Omental fat pad (tissue), 4 donors: ENCODE measurements around the gene PRRT1B. TPM values are rescaled to one million over a fixed set of nuclear protein-coding genes. Genes with fewer than 3 reads are reported as not detected.

Experiments used
- ATAC-seq: fragments of 150-250 bp; one replicate; pipeline ENCODE4 v1.9.1; 2016; ENCODE audit warnings: mild to moderate bottlenecking, moderate library complexity; ENCODE audit not compliant: low FRiP score
- DNase-seq: peaks from one replicate; pipeline ENCODE4 v3.0.0-alpha.2; 2019; ENCODE audit warnings: low spot score
- total RNA-seq, 4 donors: library from RNA; depleted of rRNA; stranded (reverse); fragments of >200 nt; gene quantifications; one replicate each; pipeline ENCODE4 v1.1.0, GENCODE V29; 2016
- TF ChIP-seq, protein P1 (sequence below), 3 donors: fragments of 450-650 bp; IDR thresholded peaks; one replicate each; pipeline ENCODE4 v1.5.1; 2016 to 2017; ENCODE audit warnings: antibody characterized with exemption in 3 of 3, mild to moderate bottlenecking in 3 of 3, moderate library complexity in 2 of 3

The PRRT1B gene
- total RNA-seq, 4 donors from 2014 or later: not detected

- no peak for DNase-seq
- no peak for ATAC-seq
These were observed 47.9 kb downstream of the PRRT1B start for GRCh38 chr9:131593091-131593820.

DNA sequence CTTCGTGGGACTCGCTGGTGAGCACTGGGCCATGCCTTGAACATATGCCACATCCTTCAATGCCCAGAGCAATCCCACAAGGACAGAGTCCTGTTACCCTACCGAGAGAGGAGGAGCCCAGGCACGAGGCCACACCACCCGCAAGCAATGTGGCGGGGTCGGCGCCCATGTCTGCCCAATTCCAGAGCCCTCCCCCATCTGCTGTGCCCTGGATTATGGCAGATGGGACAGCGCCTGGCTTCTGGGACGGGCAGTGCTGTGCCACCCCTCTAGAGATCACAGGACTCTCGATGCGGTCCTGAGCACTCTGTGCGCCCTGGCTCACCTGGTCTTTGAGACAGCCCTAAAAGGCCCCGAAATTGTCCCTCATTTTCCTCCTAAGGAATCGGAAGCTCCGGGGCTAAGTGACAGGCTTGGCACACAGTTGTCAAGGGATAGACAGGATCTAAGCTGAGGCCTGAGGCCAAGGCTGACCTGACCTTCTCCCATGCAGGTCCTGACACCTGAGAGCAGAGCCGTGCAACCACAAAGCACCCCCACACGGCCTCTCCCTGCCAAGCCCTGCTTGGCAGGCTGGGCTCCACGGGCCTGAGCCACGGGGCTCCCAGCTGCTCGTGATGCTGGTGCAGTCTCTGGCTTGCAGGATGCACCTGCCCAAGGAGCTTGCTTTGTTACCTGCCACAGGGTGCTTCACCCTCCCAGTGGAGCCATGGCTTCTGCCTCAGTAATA, 48.8 kb downstream of the PRRT1B start:
- TF ChIP-seq, protein P1, sequence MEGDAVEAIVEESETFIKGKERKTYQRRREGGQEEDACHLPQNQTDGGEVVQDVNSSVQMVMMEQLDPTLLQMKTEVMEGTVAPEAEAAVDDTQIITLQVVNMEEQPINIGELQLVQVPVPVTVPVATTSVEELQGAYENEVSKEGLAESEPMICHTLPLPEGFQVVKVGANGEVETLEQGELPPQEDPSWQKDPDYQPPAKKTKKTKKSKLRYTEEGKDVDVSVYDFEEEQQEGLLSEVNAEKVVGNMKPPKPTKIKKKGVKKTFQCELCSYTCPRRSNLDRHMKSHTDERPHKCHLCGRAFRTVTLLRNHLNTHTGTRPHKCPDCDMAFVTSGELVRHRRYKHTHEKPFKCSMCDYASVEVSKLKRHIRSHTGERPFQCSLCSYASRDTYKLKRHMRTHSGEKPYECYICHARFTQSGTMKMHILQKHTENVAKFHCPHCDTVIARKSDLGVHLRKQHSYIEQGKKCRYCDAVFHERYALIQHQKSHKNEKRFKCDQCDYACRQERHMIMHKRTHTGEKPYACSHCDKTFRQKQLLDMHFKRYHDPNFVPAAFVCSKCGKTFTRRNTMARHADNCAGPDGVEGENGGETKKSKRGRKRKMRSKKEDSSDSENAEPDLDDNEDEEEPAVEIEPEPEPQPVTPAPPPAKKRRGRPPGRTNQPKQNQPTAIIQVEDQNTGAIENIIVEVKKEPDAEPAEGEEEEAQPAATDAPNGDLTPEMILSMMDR (IDR thresholded peaks at IDR 0.05): no peak
- DNase-seq: no peak
- ATAC-seq: no peak

More at GRCh38 chr9:131593091-131593820, 47.9 kb downstream of the PRRT1B start:
- TF ChIP-seq, protein P1 (IDR thresholded peaks at IDR 0.05): no peak

GRCh38 chr9:131594906-131595665, 49.8 kb downstream of the PRRT1B start:
- DNase-seq (no peak), ATAC-seq (no peak)
- TF ChIP-seq, protein P1 (IDR thresholded peaks at IDR 0.05): no peak

- TF ChIP-seq, protein P1 (IDR thresholded peaks at IDR 0.05): no peak
- DNase-seq: no peak
- no peak for ATAC-seq
These were observed 50.5 kb downstream of the PRRT1B start for GRCh38 chr9:131595696-131596429.

GRCh38 chr9:131596430-131596743, 51.1 kb downstream of the PRRT1B start:
- ATAC-seq (no peak), DNase-seq (no peak)
- TF ChIP-seq, protein P1 (IDR thresholded peaks at IDR 0.05): no peak

DNA sequence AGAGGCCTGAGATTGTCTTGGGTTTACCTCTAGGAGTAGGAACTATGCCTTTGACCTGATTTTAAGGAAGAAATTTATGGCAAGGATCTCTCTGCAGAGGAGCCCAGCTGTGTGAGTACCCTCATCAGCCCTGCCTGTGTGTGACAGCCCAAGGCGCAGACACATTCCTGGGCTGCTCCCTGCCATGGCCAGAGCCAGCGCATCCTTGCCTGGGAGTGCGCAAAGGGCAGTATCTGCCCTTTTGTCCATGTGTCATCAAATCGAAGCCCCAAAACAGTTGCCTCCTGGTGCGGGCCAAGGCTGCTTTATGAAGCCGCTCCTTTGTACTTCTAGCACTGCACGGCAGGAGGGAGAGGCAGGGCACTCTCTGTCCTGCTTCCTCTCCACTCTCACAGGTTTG, 51.9 kb downstream of the PRRT1B start:
- no peak for ATAC-seq
- TF ChIP-seq, protein P1 (IDR thresholded peaks at IDR 0.05): no peak
- no peak for DNase-seq
